H1 (cell line): Measurements from ENCODE around the gene ALK. TPM values are rescaled to one million over a fixed set of nuclear protein-coding genes. Genes with fewer than 3 reads are reported as not detected.

Source experiments
- CTCF ChIA-PET: fragments of 300-600 bp; sonication (Branson Sonifier 250); formaldehyde crosslinking; loops from one replicate; lab custom pipeline; 2021; ENCODE audit not compliant: partially characterized antibody; lab: Charles Lee
- POLR2A ChIA-PET: fragments of 300-600 bp; sonication (Branson Sonifier 250); formaldehyde crosslinking; loops from one replicate; lab custom pipeline; 2021; ENCODE audit warnings: inconsistent platforms; ENCODE audit not compliant: partially characterized antibody; lab: Charles Lee
- DNase-seq, 2 experiments: peaks; one replicate each; pipeline versions ENCODE4 v3.0.0 to v3.0.0-alpha.2; 2010 to 2022; ENCODE audit warnings: low spot score in 2 of 2, low read depth in 1 of 2, mixed read lengths in 1 of 2
- FAIRE-seq: peaks from 2 replicates; lab custom pipeline; 2011; peaks lifted over from hg19 to GRCh38; lab: Jason Lieb, UNC
- H2AFZ ChIP-seq: 2 replicates; pipeline ENCODE4 v1.8.1; 2012; ENCODE audit warnings: low read length, inconsistent platforms
- H2AK5ac ChIP-seq: 2 replicates; pipeline ENCODE4 v1.6.1; 2013; ENCODE audit warnings: low read depth, low read length
- H2BK120ac ChIP-seq: replicated peaks from 2 replicates; pipeline ENCODE3; 2013; ENCODE audit warnings: low read depth, low read length, inconsistent platforms
- H2BK12ac ChIP-seq: 2 replicates; pipeline ENCODE4 v1.6.1; 2013; ENCODE audit warnings: low read depth, low read length
- H2BK15ac ChIP-seq: 2 replicates; pipeline ENCODE4 v1.6.1; 2013; ENCODE audit warnings: low read length
- H2BK20ac ChIP-seq: 2 replicates; pipeline ENCODE4 v1.6.1; 2013; ENCODE audit warnings: low read length
- H2BK5ac ChIP-seq: 2 replicates; pipeline ENCODE4 v1.6.1; 2013; ENCODE audit warnings: low read depth, low read length
- H3K14ac ChIP-seq: 2 replicates; pipeline ENCODE4 v1.6.1; 2013; ENCODE audit warnings: inconsistent platforms; ENCODE audit not compliant: insufficient read length
- H3K18ac ChIP-seq: 2 replicates; pipeline ENCODE4 v1.6.1; 2013; ENCODE audit warnings: low read length; ENCODE audit errors: extremely low read depth
- H3K23ac ChIP-seq: 2 replicates; pipeline ENCODE4 v1.6.1; 2013; ENCODE audit warnings: inconsistent platforms; ENCODE audit not compliant: insufficient read length
- H3K23me2 ChIP-seq: 2 replicates; pipeline ENCODE4 v1.6.1; 2013; ENCODE audit warnings: low read depth, low read length
- H3K27ac ChIP-seq: 2 replicates; pipeline ENCODE4 v1.6.1; 2011; ENCODE audit warnings: low read depth, low read length, inconsistent platforms
- H3K27me3 ChIP-seq, 4 experiments: replicated peaks in 1 of 4; 1 replicate in 1 of 4; 2 replicates in 3 of 4; pipeline versions ENCODE4 v1.6.1 to v1.8.1; 2011 to 2013; ENCODE audit warnings: low read length in 3 of 4, mild to moderate bottlenecking in 3 of 4, inconsistent platforms in 2 of 4, mixed read lengths in 2 of 4, moderate library complexity in 1 of 4; ENCODE audit not compliant: control insufficient read depth in 3 of 4, insufficient read depth in 3 of 4; ENCODE audit errors: extremely low read depth in 1 of 4
- H3K36me3 ChIP-seq, 4 experiments: 2 replicates each; pipeline versions ENCODE4 v1.6.1 to v1.8.1; 2011 to 2013; ENCODE audit warnings: mild to moderate bottlenecking in 4 of 4, low read length in 3 of 4, moderate library complexity in 2 of 4, control low read depth in 1 of 4, inconsistent platforms in 1 of 4; ENCODE audit not compliant: insufficient read depth in 4 of 4, control insufficient read depth in 2 of 4
- H3K4ac ChIP-seq: replicated peaks from 2 replicates; pipeline ENCODE3; 2013; ENCODE audit warnings: low read length, low read depth, mixed read lengths, inconsistent platforms; ENCODE audit not compliant: insufficient read length
- H3K4me1 ChIP-seq, 4 experiments: replicated peaks in 1 of 4; 1 replicate in 1 of 4; 2 replicates in 3 of 4; pipeline versions ENCODE4 v1.6.1 to v1.8.1; 2011 to 2013; ENCODE audit warnings: low read length in 3 of 4, inconsistent platforms in 2 of 4, mixed read lengths in 1 of 4; ENCODE audit not compliant: insufficient read depth in 4 of 4, control insufficient read depth in 3 of 4
- H3K4me2 ChIP-seq, 2 experiments: 2 replicates each; pipeline versions ENCODE4 v1.6.1 to v1.8.1; 2011 to 2013; ENCODE audit warnings: low read depth in 2 of 2, low read length in 2 of 2, control low read depth in 1 of 2, inconsistent platforms in 1 of 2, mild to moderate bottlenecking in 1 of 2; ENCODE audit not compliant: insufficient read depth in 1 of 2
- H3K4me3 ChIP-seq, 4 experiments: fragments of 200-600, 300-600 bp in 1 of 4; sonication (generic), shearing (Covaris generic), sonication (Bioruptor Twin) in 1 of 4; 2 replicates each; pipeline versions ENCODE4 v1.5.1 to v1.8.1; 2011 to 2016; ENCODE audit warnings: low read length in 4 of 4, low read depth in 3 of 4, control low read depth in 2 of 4, inconsistent platforms in 2 of 4, mild to moderate bottlenecking in 2 of 4, mixed read lengths in 1 of 4, moderate library complexity in 1 of 4; ENCODE audit not compliant: insufficient read depth in 2 of 4; ENCODE audit errors: extremely low read depth in 1 of 4
- H3K56ac ChIP-seq: replicated peaks from 2 replicates; pipeline ENCODE3; 2013; ENCODE audit warnings: low read depth, mild to moderate bottlenecking, mixed read lengths, low read length, inconsistent platforms; ENCODE audit not compliant: insufficient read length
- H3K79me1 ChIP-seq: 2 replicates; pipeline ENCODE4 v1.6.1; 2013; ENCODE audit warnings: low read depth, low read length, control low read depth
- H3K79me2 ChIP-seq, 2 experiments: 2 replicates each; pipeline versions ENCODE4 v1.6.1 to v1.8.1; 2012 to 2013; ENCODE audit warnings: low read length in 2 of 2, mild to moderate bottlenecking in 2 of 2, inconsistent platforms in 1 of 2; ENCODE audit not compliant: insufficient read depth in 2 of 2, control insufficient read depth in 1 of 2
- H3K9ac ChIP-seq, 4 experiments: replicated peaks in 1 of 4; 1 replicate in 1 of 4; 2 replicates in 3 of 4; pipeline versions ENCODE4 v1.6.1 to v1.8.1; 2011 to 2013; ENCODE audit warnings: low read depth in 3 of 4, low read length in 3 of 4, control low read depth in 2 of 4, mild to moderate bottlenecking in 2 of 4, moderate library complexity in 2 of 4, inconsistent platforms in 1 of 4; ENCODE audit errors: extremely low read depth in 1 of 4
- H3K9me3 ChIP-seq, 2 experiments: 2 replicates each; pipeline versions ENCODE4 v1.6.1 to v1.8.1; 2012 to 2013; ENCODE audit warnings: mild to moderate bottlenecking in 2 of 2, moderate library complexity in 2 of 2, control low read depth in 1 of 2, inconsistent platforms in 1 of 2, low read depth in 1 of 2, low read length in 1 of 2, mixed read lengths in 1 of 2; ENCODE audit not compliant: insufficient read depth in 2 of 2
- H4K20me1 ChIP-seq, 2 experiments: replicated peaks in 1 of 2; 2 replicates each; pipeline versions ENCODE3 to v1.8.1; 2011 to 2013; ENCODE audit warnings: inconsistent platforms in 2 of 2, low read length in 2 of 2, mild to moderate bottlenecking in 1 of 2; ENCODE audit not compliant: insufficient read depth in 2 of 2, control insufficient read depth in 1 of 2
- H4K5ac ChIP-seq: 2 replicates; pipeline ENCODE4 v1.6.1; 2013; ENCODE audit warnings: low read length, low read depth, mixed read lengths, inconsistent platforms; ENCODE audit not compliant: insufficient read length
- H4K8ac ChIP-seq: 2 replicates; pipeline ENCODE4 v1.8.0; 2013; ENCODE audit warnings: mild to moderate bottlenecking, moderate library complexity, low read length, inconsistent platforms; ENCODE audit not compliant: insufficient read depth; ENCODE audit errors: extremely low read depth
- H4K91ac ChIP-seq: replicated peaks from 2 replicates; pipeline ENCODE3; 2013; ENCODE audit warnings: low read length, mixed read lengths, inconsistent platforms; ENCODE audit not compliant: insufficient read length
- POLR2AphosphoS5 ChIP-seq: IDR thresholded peaks from 2 replicates; pipeline ENCODE4 v1.6.1; 2011; ENCODE audit warnings: low read depth, low read length
- WGBS, 2 experiments: shearing (Covaris generic) in 1 of 2; methylation state at CpG; one replicate each; pipeline versions ENCODE4 v1.1.6 to v1.1.7; 2013 to 2015; ENCODE audit warnings: low lambda C conversion rate in 2 of 2, mixed read lengths in 2 of 2, inconsistent platforms in 1 of 2, low coverage in 1 of 2, missing lambda C conversion rate in 1 of 2; ENCODE audit not compliant: insufficient replicate concordance in 2 of 2, insufficient coverage in 1 of 2, insufficient read length in 1 of 2; ENCODE audit errors: extremely low coverage in 1 of 2, missing lambda C conversion rate in 1 of 2; 5-methylcytosine and 5-hydroxymethylcytosine counted together
- polyA plus RNA-seq, 7 experiments: library from polyadenylated mRNA; depleted of rRNA in 3 of 7; stranded (reverse) in 5 of 7; unstranded in 2 of 7; fragments of >200 nt in 5 of 7; fragments of 200-250 nt in 2 of 7; gene quantifications; 1 replicate in 5 of 7; 2 replicates in 1 of 7; 4 replicates in 1 of 7; pipeline versions ENCODE4 v1.2.1 to v1.2.3, GENCODE V29; 2011 to 2013; ENCODE audit warnings: missing spikeins in 2 of 7, mixed read lengths in 2 of 7
- total RNA-seq: library from RNA; stranded (reverse); fragmentation: NEBNext Ultra II Directional; extraction: Animal tissue kit (Norgen Biotek cat#: 25700); gene quantifications from 2 replicates; pipeline ENCODE4 v1.2.1, GENCODE V29; 2021

The ALK gene
- total and polyA plus RNA-seq, 2 of the 8 experiments (the other 6 are each of a cell fraction or from before 2014, with no cell fraction given): 0.02 to 0.09 TPM

- Histone ChIP-seq H3K79me2 (no peaks in the 10 kb centered on the region), H2BK15ac (no peak overlapping the region), H3K23ac (no peak overlapping the region), H3K4me3 (no peak overlapping the region), H3K9ac (no peak overlapping the region; a peak in 1 of 7 replicates), H3K14ac (no peak overlapping the region), H4K91ac (no peak overlapping the region), H3K27ac (no peak overlapping the region), H3K36me3 (no peaks in the 10 kb centered on the region; a peak in 2 of 8 replicates), H2BK120ac (no peak overlapping the region), H4K20me1 (peaks cover 0 to 2% of the 10 kb centered on the region in 2 experiments), H3K79me1 (no peaks in the 10 kb centered on the region), H2BK5ac (no peak overlapping the region), H3K4me1 (no peaks in the 10 kb centered on the region; a peak in 1 of 7 replicates), H3K27me3 (no peaks in the 10 kb centered on the region), H2BK12ac (no peak overlapping the region), H4K5ac (no peak overlapping the region), H3K9me3 (no peaks in the 10 kb centered on the region), H3K18ac (no peak overlapping the region), H2AFZ (no peak overlapping the region), H2BK20ac (no peak overlapping the region), H2AK5ac (no peak overlapping the region), H3K23me2 (peaks cover 5% of the 10 kb centered on the region; the same call in 1 of the 2 replicates), H3K4ac (no peak overlapping the region), H4K8ac (0 out of 2 replicates have a peak overlapping the region, but pooled peaks have one; percentile 14), H3K4me2 (no peak overlapping the region), H3K56ac (no peak overlapping the region)
- no peak for TF ChIP-seq POLR2AphosphoS5
- ChIA-PET CTCF (interaction anchor here (1.1 kb wide), 1 partner anchor 275 kb away, joined by 3 read pairs; no protein-coding TSS in a partner anchor), POLR2A (no interaction called here)
- 95% methylated on average over 17 of the region's 18 CpGs; no CpG with 5 or more reads in 1 of the 2 experiments for WGBS, 2 experiments
- FAIRE-seq (no peak), DNase-seq (no peak)
These were observed 392.4 kb downstream of the ALK start for GRCh38 chr2:29528891-29529520.
